IPS-NIHi7 (cell line): ENCODE data around the gene MAP3K5.
"Not testable (repeated sequence)": the region's sequence is repeated elsewhere in the genome, so short reads cannot be mapped to it uniquely, and the experiment has no call there.

Experiments used
- DNase-seq: peaks from one replicate; pipeline ENCODE4 v3.0.0; 2012; ENCODE audit warnings: mixed read lengths; ENCODE audit errors: extremely low spot score

MAP3K5 gene

GRCh38 chr6:136792410-136793262 is at the start of gene MAP3K5:
MAP3K5 (minus strand) TSS chr6:136792477; CDS start chr6:136792157, 320 bp downstream.
- DNase-seq: peak; percentile 65

- peak; percentile 37 for DNase-seq
Observed at GRCh38 chr6:136840276-136841001, 48.2 kb upstream of the MAP3K5 start.

GRCh38 chr6:136831873-136832562 is 39.7 kb upstream of the MAP3K5 start:
- no peak for DNase-seq

- no peak for DNase-seq
Observed at GRCh38 chr6:136826216-136826615, 33.9 kb upstream of the MAP3K5 start.

- no peak for DNase-seq
Observed at GRCh38 chr6:136823128-136823660, 30.9 kb upstream of the MAP3K5 start.

- DNase-seq: peak; percentile 91
Observed at GRCh38 chr6:136822376-136823127, 30.3 kb upstream of the MAP3K5 start, which contains the start of gene PEX7. PEX7 (plus strand) TSS chr6:136822592; CDS start chr6:136822666, 74 bp downstream.

GRCh38 chr6:136822046-136822375 is 29.7 kb upstream of the MAP3K5 start:
- DNase-seq: no peak

GRCh38 chr6:136820561-136820960 is 28.3 kb upstream of the MAP3K5 start:
- DNase-seq: no peak

- no peak for DNase-seq
Observed at GRCh38 chr6:136816656-136817055, 24.4 kb upstream of the MAP3K5 start.

- not testable (repeated sequence) for DNase-seq
Observed at GRCh38 chr6:136815608-136816007, 23.3 kb upstream of the MAP3K5 start.

GRCh38 chr6:136812174-136812573 is 19.9 kb upstream of the MAP3K5 start:
- DNase-seq: no peak

- no peak for DNase-seq
Observed at GRCh38 chr6:136811272-136811671, 19.0 kb upstream of the MAP3K5 start.

GRCh38 chr6:136809091-136809860 is 17.0 kb upstream of the MAP3K5 start:
- DNase-seq: no peak

- no peak for DNase-seq
Observed at GRCh38 chr6:136803608-136804007, 11.3 kb upstream of the MAP3K5 start.

GRCh38 chr6:136801581-136801980 is 9.3 kb upstream of the MAP3K5 start:
- no peak for DNase-seq

- no peak for DNase-seq
Observed at GRCh38 chr6:136798044-136798443, 5.8 kb upstream of the MAP3K5 start.

- no peak for DNase-seq
Observed at GRCh38 chr6:136795996-136796395, 3.7 kb upstream of the MAP3K5 start.

GRCh38 chr6:136795386-136795785 is 3.1 kb upstream of the MAP3K5 start:
- no peak for DNase-seq

GRCh38 chr6:136793363-136793762 is 1.1 kb upstream of the MAP3K5 start:
- no peak for DNase-seq

GRCh38 chr6:136792095-136792409 is 225 bp downstream of the MAP3K5 start:
- DNase-seq: peak; percentile 52
